BE2C (cell line): ENCODE results near the gene FLT4.

ENCODE experiments used
- DNase-seq: peaks from one replicate; pipeline ENCODE4 v3.0.0-alpha.2; 2020
- H3K27me3 ChIP-seq: fragments of 250-450 bp; sonication (Bioruptor Pico); 2 replicates; pipeline ENCODE4 v1.5.1; 2020; ENCODE audit warnings: mild to moderate bottlenecking
- H3K36me3 ChIP-seq: fragments of 250-450 bp; sonication (Bioruptor Pico); 2 replicates; pipeline ENCODE4 v1.5.1; 2020; ENCODE audit warnings: mild to moderate bottlenecking
- H3K4me1 ChIP-seq: fragments of 250-450 bp; sonication (Bioruptor Pico); 2 replicates; pipeline ENCODE4 v1.5.1; 2020
- H3K4me3 ChIP-seq: 2 replicates; pipeline ENCODE4 v1.5.1; 2011; ENCODE audit warnings: low read depth, low read length
- H3K9me3 ChIP-seq: fragments of 250-450 bp; sonication (Bioruptor Pico); 2 replicates; pipeline ENCODE4 v1.5.1; 2020
- TF ChIP-seq, protein P1 (sequence below): IDR thresholded peaks from 2 replicates; pipeline ENCODE4 v1.5.1; 2012; ENCODE audit warnings: mild to moderate bottlenecking, low read depth, low read length

The FLT4 gene

DNA sequence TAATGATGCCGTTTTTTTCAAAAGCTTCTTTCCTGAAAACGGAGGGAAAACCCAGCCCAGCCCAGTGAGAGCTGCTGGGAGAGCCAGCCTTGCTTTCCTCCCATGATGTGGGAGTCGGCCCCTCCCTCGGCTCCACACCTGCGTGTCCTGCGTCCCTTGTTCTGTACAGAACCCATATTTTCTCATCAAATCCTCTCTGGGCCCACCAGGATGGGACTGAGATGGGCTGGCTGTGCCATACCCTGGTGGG lies 8.9 kb downstream of the FLT4 start:
- DNase-seq: no peak
- no peaks in the 10 kb centered on the region for H3K9me3 ChIP-seq

DNA sequence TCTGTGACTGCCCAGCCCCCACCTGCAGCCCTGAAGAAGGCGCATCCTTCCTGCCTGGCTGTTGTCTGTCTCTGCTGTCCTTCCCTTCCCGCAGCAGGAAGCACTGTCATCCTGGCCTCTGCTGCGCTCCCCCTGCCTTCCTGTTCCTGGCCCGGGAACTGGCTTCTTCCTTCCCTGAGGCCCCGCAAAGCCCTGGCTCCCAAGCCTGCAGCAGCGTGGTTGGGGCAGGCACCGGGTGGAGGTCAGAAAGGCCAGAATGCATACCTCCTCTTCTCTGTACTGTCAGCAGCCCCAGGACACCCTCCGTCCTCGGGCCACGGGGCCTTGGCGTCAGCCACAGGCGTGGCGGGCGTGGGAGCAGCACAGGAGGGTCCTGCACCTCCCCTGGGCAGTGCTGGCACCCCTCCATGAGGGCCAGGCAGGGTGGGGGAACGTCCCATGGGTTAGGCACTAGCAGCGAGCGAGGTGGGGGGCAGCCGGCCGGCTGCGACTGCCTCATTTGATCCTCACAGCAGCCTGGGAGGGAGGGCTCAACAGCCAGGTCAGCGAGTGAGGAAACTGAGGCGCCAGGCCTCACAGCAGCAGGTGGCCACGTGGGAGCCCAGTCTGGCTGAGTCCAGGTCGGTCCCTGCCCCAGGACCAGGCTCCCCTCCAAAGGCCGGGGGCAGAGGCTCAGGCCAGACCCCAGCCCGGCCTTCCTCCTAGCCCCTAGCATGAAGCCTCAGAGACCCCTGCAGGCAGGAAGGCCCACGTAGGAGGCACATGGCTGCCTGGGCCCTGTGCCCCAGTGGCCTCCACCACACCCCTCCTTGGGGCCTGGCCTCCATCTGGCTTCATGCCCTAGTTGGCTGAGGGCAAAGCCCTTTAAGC lies 9.4 kb downstream of the FLT4 start:
- peak; percentile 7 for DNase-seq
- TF ChIP-seq, protein P1, sequence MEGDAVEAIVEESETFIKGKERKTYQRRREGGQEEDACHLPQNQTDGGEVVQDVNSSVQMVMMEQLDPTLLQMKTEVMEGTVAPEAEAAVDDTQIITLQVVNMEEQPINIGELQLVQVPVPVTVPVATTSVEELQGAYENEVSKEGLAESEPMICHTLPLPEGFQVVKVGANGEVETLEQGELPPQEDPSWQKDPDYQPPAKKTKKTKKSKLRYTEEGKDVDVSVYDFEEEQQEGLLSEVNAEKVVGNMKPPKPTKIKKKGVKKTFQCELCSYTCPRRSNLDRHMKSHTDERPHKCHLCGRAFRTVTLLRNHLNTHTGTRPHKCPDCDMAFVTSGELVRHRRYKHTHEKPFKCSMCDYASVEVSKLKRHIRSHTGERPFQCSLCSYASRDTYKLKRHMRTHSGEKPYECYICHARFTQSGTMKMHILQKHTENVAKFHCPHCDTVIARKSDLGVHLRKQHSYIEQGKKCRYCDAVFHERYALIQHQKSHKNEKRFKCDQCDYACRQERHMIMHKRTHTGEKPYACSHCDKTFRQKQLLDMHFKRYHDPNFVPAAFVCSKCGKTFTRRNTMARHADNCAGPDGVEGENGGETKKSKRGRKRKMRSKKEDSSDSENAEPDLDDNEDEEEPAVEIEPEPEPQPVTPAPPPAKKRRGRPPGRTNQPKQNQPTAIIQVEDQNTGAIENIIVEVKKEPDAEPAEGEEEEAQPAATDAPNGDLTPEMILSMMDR: no peak
- H3K4me3 ChIP-seq: no peak overlapping the region
- H3K36me3 ChIP-seq: no peaks in the 10 kb centered on the region
- no peaks in the 10 kb centered on the region for H3K4me1 ChIP-seq
- H3K27me3 ChIP-seq: no peaks in the 10 kb centered on the region
- no peaks in the 10 kb centered on the region for H3K9me3 ChIP-seq

More for the DNA sequence above, 8.9 kb downstream of the FLT4 start:
- Histone ChIP-seq H3K4me1 (no peaks in the 10 kb centered on the region), H3K4me3 (no peak overlapping the region), H3K36me3 (no peaks in the 10 kb centered on the region), H3K27me3 (no peaks in the 10 kb centered on the region)
- TF ChIP-seq, protein P1: no peak

DNA sequence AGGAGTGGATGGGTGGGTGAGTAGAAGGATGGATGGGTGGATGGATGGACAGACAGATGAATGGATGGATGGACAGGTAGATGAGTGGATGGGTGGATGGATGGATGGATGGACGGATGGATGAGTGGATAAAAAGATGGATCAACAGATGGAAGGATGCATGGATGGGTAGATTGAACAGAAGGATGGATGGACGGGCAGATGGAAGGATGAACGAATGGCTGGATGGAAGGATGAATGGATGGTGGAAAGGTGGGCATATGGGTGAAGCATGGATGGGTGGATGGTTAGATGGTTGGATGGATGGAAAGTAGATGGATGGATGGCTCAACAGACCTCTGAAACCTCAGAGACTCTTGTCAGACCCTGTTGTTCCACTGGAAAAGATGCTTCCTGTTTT lies 10.1 kb downstream of the FLT4 start:
- Histone ChIP-seq H3K9me3 (no peaks in the 10 kb centered on the region), H3K4me3 (no peak overlapping the region), H3K4me1 (no peaks in the 10 kb centered on the region), H3K36me3 (no peaks in the 10 kb centered on the region), H3K27me3 (no peaks in the 10 kb centered on the region)
- TF ChIP-seq, protein P1: no peak
- no peak for DNase-seq

DNA sequence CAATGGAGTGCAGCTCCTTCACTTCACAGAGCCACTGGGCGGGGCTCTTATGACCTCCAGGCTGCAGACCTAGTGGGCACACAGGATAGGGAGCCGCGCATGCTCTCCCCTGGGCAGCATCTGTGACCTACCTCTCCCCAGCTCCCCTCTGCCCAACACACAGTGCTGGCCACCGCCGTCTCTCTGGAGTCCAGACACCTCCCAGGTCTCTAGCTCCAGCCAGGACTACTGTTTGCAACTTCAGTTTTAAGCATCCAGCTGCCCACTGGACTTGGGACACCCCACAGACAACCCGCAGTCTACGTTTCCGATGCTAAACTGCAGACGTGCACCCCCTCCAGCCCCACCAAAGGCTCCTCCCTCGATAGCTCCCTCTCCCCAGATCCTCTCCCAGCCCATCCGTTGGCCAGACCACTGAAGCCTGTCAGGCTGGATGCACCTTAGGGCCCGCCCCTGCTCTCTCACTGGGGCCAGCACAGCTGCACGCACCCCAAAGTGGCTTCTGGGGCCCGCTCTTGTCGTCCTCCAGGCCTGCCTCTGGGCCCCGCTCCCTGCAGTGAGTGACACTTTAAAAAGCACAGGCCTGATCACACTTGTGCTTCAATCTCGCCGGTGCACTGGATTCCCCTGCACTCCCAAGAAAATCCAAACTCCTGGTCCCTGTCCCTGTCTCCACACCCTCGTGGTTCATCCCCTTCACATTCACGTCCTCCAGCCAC lies 11.3 kb downstream of the FLT4 start:
- H3K9me3 ChIP-seq: no peaks in the 10 kb centered on the region; the same call in 1 of the 2 replicates
- TF ChIP-seq, protein P1: no peak
- no peak for DNase-seq
- H3K4me3 ChIP-seq: no peak overlapping the region
- no peaks in the 10 kb centered on the region for H3K36me3 ChIP-seq
- H3K4me1 ChIP-seq: no peaks in the 10 kb centered on the region
- no peaks in the 10 kb centered on the region for H3K27me3 ChIP-seq

DNA sequence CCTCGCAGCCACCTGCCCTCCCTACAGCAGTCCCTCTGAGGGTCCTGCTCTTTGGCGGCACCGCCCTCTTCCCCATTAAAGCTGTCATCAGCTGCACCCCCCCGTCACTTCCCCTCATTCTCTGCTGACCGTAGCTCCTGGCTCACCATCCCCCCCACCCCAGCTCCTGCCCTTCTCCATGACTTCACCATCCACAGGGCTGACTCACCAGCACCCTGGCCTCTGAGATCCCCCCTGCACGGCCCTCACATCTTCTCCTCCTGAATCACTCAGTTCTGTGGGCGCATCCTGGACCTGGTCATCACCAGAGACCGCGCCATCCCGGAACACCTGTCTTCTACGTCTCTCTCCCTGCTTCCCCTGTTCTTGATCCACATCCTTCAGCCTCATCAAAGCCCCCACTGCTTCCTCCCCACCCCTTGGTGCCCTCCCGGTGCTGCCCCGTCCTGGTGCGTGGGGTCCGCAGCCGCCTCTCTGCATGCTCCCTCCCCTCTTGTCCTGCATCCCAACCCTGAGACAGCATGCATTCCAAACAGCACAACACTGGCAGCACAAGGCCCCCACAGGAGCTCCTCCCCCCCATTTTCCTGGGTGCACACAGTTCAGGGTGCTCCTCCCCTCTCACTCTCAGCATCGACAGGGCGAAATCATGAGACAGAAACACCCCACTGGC lies 12.9 kb downstream of the FLT4 start:
- H3K4me3 ChIP-seq: no peak overlapping the region
- H3K27me3 ChIP-seq: no peaks in the 10 kb centered on the region
- no peaks in the 10 kb centered on the region for H3K4me1 ChIP-seq
- TF ChIP-seq, protein P1: no peak
- no peaks in the 10 kb centered on the region for H3K36me3 ChIP-seq
- H3K9me3 ChIP-seq: no peaks in the 10 kb centered on the region; the same call in 1 of the 2 replicates
- no peak for DNase-seq
